H9 (cell line): Measurements from ENCODE around the gene SH3BP5. TPM values are rescaled to one million over a fixed set of nuclear protein-coding genes. Genes with fewer than 3 reads are reported as not detected.

ENCODE experiments used
- DNase-seq: peaks from one replicate; pipeline ENCODE4 v3.0.0-alpha.2; 2017
- H2AFZ ChIP-seq: one replicate; pipeline ENCODE4 v1.6.1; 2013; ENCODE audit warnings: mild to moderate bottlenecking, low read length, control low read depth, moderate library complexity
- H2AK5ac ChIP-seq: 2 replicates; pipeline ENCODE4 v1.6.1; 2013; ENCODE audit warnings: low read length, control low read depth, mixed read lengths; ENCODE audit not compliant: insufficient read length
- H2BK120ac ChIP-seq: one replicate; pipeline ENCODE4 v1.6.1; 2013; ENCODE audit warnings: low read depth, mild to moderate bottlenecking, low read length, control low read depth, inconsistent platforms; ENCODE audit not compliant: poor library complexity, severe bottlenecking
- H2BK12ac ChIP-seq: 2 replicates; pipeline ENCODE4 v1.6.1; 2013; ENCODE audit warnings: low read length, control low read depth, mixed read lengths, low read depth; ENCODE audit not compliant: insufficient read length
- H2BK15ac ChIP-seq: 2 replicates; pipeline ENCODE4 v1.6.1; 2013; ENCODE audit warnings: low read depth, low read length, control low read depth
- H2BK20ac ChIP-seq: one replicate; pipeline ENCODE4 v1.6.1; 2013; ENCODE audit warnings: low read depth, mild to moderate bottlenecking, low read length, control low read depth, inconsistent platforms; ENCODE audit not compliant: poor library complexity, severe bottlenecking
- H2BK5ac ChIP-seq: 2 replicates; pipeline ENCODE4 v1.6.1; 2013; ENCODE audit warnings: low read length, control low read depth, mixed read lengths; ENCODE audit not compliant: insufficient read length
- H3K14ac ChIP-seq: 2 replicates; pipeline ENCODE4 v1.6.1; 2013; ENCODE audit warnings: low read length, control low read depth; ENCODE audit not compliant: insufficient read depth
- H3K18ac ChIP-seq: 2 replicates; pipeline ENCODE4 v1.6.1; 2013; ENCODE audit warnings: low read depth, mild to moderate bottlenecking, mixed read lengths, low read length, control low read depth; ENCODE audit not compliant: insufficient read length
- H3K23ac ChIP-seq: 2 replicates; pipeline ENCODE4 v1.6.1; 2013; ENCODE audit warnings: low read length, control low read depth, mixed read lengths, low read depth; ENCODE audit not compliant: insufficient read length
- H3K23me2 ChIP-seq: 2 replicates; pipeline ENCODE4 v1.6.1; 2013; ENCODE audit warnings: low read depth, mild to moderate bottlenecking, mixed read lengths, low read length, control low read depth; ENCODE audit not compliant: insufficient read length, poor library complexity, severe bottlenecking
- H3K27ac ChIP-seq: 2 replicates; pipeline ENCODE4 v1.5.1; 2013; ENCODE audit warnings: low read length, control low read depth, mixed read lengths, low read depth; ENCODE audit not compliant: insufficient read length
- H3K27me3 ChIP-seq: 2 replicates; pipeline ENCODE4 v1.6.1; 2013; ENCODE audit warnings: low read length, control low read depth, inconsistent platforms; ENCODE audit not compliant: insufficient read depth
- H3K4ac ChIP-seq: 2 replicates; pipeline ENCODE4 v1.6.1; 2013; ENCODE audit warnings: low read depth, mild to moderate bottlenecking, control low read depth, inconsistent platforms, low read length, moderate library complexity
- H3K4me1 ChIP-seq: 2 replicates; pipeline ENCODE4 v1.6.1; 2013; ENCODE audit warnings: low read length, control low read depth, inconsistent platforms; ENCODE audit not compliant: insufficient read depth
- H3K4me2 ChIP-seq: 2 replicates; pipeline ENCODE4 v1.6.1; 2013; ENCODE audit warnings: low read length, control low read depth, mixed read lengths; ENCODE audit not compliant: insufficient read length, insufficient read depth
- H3K56ac ChIP-seq: 2 replicates; pipeline ENCODE4 v1.6.1; 2013; ENCODE audit warnings: low read depth, mild to moderate bottlenecking, mixed read lengths, low read length, control low read depth; ENCODE audit not compliant: insufficient read length
- H3K79me1 ChIP-seq: 2 replicates; pipeline ENCODE4 v1.6.1; 2013; ENCODE audit warnings: low read depth, mild to moderate bottlenecking, moderate library complexity, low read length, control low read depth, inconsistent platforms; ENCODE audit not compliant: insufficient read depth, poor library complexity, severe bottlenecking
- H3K79me2 ChIP-seq: 2 replicates; pipeline ENCODE4 v1.6.1; 2013; ENCODE audit warnings: low read length, control low read depth, inconsistent platforms; ENCODE audit not compliant: insufficient read depth
- H3K9ac ChIP-seq: 2 replicates; pipeline ENCODE4 v1.6.1; 2013; ENCODE audit warnings: low read length, control low read depth, mixed read lengths; ENCODE audit not compliant: insufficient read length; ENCODE audit errors: extremely low read depth
- H3K9me3 ChIP-seq: one replicate; pipeline ENCODE4 v1.6.1; 2013; ENCODE audit warnings: low read depth, low read length, inconsistent platforms; ENCODE audit not compliant: control insufficient read depth
- H3T11ph ChIP-seq: one replicate; pipeline ENCODE4 v1.6.1; 2013; ENCODE audit warnings: mild to moderate bottlenecking, low read length, control low read depth, inconsistent platforms
- H4K20me1 ChIP-seq: one replicate; pipeline ENCODE4 v1.6.1; 2013; ENCODE audit not compliant: control insufficient read depth, insufficient read length, insufficient read depth
- H4K5ac ChIP-seq: 2 replicates; pipeline ENCODE4 v1.6.1; 2013; ENCODE audit warnings: low read depth, mild to moderate bottlenecking, mixed read lengths, low read length, control low read depth; ENCODE audit not compliant: insufficient read length
- H4K8ac ChIP-seq: replicated peaks from 2 replicates; pipeline ENCODE4 v1.6.1; 2013; ENCODE audit warnings: low read length, control low read depth, mixed read lengths, low read depth; ENCODE audit not compliant: insufficient read length
- H4K91ac ChIP-seq: 2 replicates; pipeline ENCODE4 v1.6.1; 2013; ENCODE audit warnings: low read depth, mild to moderate bottlenecking, moderate library complexity, mixed read lengths, low read length, control low read depth; ENCODE audit not compliant: insufficient read length
- H3K27ac Mint-ChIP-seq, 3 experiments: 2 replicates in 2 of 3; 3 replicates in 1 of 3; pipeline ENCODE4 v1.8.0; 2020 to 2021; ENCODE audit warnings: mixed read lengths in 3 of 3, mild to moderate bottlenecking in 1 of 3, moderate library complexity in 1 of 3
- H3K27me3 Mint-ChIP-seq: 2 replicates; pipeline ENCODE4 v1.8.0; 2021; ENCODE audit warnings: low read depth, mild to moderate bottlenecking, moderate library complexity, mixed read lengths
- H3K36me3 Mint-ChIP-seq, 3 experiments: 2 replicates in 2 of 3; 3 replicates in 1 of 3; pipeline ENCODE4 v1.8.0; 2020 to 2021; ENCODE audit warnings: low read depth in 3 of 3, mixed read lengths in 3 of 3; ENCODE audit not compliant: insufficient read depth in 1 of 3
- H3K4me1 Mint-ChIP-seq, 2 experiments: 2 replicates each; pipeline ENCODE4 v1.8.0; 2020; ENCODE audit warnings: mixed read lengths in 2 of 2
- H3K4me3 Mint-ChIP-seq, 2 experiments: 2 replicates in 1 of 2; 3 replicates in 1 of 2; pipeline ENCODE4 v1.8.0; 2020 to 2021; ENCODE audit warnings: mild to moderate bottlenecking in 2 of 2, mixed read lengths in 2 of 2, moderate library complexity in 1 of 2
- H3K9me3 Mint-ChIP-seq, 2 experiments: 2 replicates in 1 of 2; 3 replicates in 1 of 2; pipeline ENCODE4 v1.8.0; 2020; ENCODE audit warnings: mild to moderate bottlenecking in 2 of 2, mixed read lengths in 2 of 2, moderate library complexity in 1 of 2
- CTCF ChIP-seq: fragments of 200-600 bp; sonication (generic); conservative IDR thresholded peaks from 3 replicates; pipeline ENCODE4 v1.8.0; 2021; ENCODE audit warnings: antibody characterized with exemption, mild to moderate bottlenecking
- WGBS: extraction: QIAGEN DNeasy Blood & Tissue Kit; methylation state at CpG from one replicate; pipeline ENCODE4 v1.1.7; 2013; ENCODE audit warnings: missing lambda C conversion rate, low lambda C conversion rate, mixed read lengths; ENCODE audit not compliant: insufficient read length; ENCODE audit errors: extremely low coverage; 5-methylcytosine and 5-hydroxymethylcytosine counted together
- total RNA-seq: library from RNA; stranded (reverse); gene quantifications from 2 replicates; pipeline ENCODE4 v1.2.1, GENCODE V29; 2021

The SH3BP5 gene
- total RNA-seq, 1 experiment from 2014 or later: 6.8 TPM

GRCh38 chr3:15375461-15376000 is 43.1 kb upstream of the SH3BP5 start:
- H2AFZ ChIP-seq: no peak overlapping the region

More at GRCh38 chr3:15375461-15376000, 43.1 kb upstream of the SH3BP5 start:
- H3K4me1 ChIP-seq: no peaks in the 10 kb centered on the region
- no peak overlapping the region for H3K4ac ChIP-seq
- H2BK12ac ChIP-seq: no peak overlapping the region
- H3K56ac ChIP-seq: no peak overlapping the region
- H3K4me1 Mint-ChIP-seq: peaks cover 3 to 5% of the 10 kb centered on the region in 2 experiments; a peak in 3 of 4 replicates
- no peak overlapping the region for H3K18ac ChIP-seq
- no peak overlapping the region for H4K8ac ChIP-seq
- H3K14ac ChIP-seq: no peak overlapping the region
- no CpG with 5 or more reads among the region's 22 CpGs for WGBS
- no peaks in the 10 kb centered on the region for H3K36me3 Mint-ChIP-seq
- H3K79me2 ChIP-seq: no peaks in the 10 kb centered on the region
- H3T11ph ChIP-seq: no peak overlapping the region
- no peak overlapping the region for H2BK20ac ChIP-seq
- no peak overlapping the region for H2BK120ac ChIP-seq
- H3K27ac Mint-ChIP-seq: no peak overlapping the region
- no peaks in the 10 kb centered on the region for H3K27me3 ChIP-seq
- no peak overlapping the region for H4K5ac ChIP-seq
- no peaks in the 10 kb centered on the region for H3K23me2 ChIP-seq
- H3K27ac ChIP-seq: no peak overlapping the region
- no peak for TF ChIP-seq CTCF
- no peak overlapping the region for H3K4me3 Mint-ChIP-seq
- H3K27me3 Mint-ChIP-seq: no peaks in the 10 kb centered on the region
- no peak overlapping the region for H2AK5ac ChIP-seq
- H3K4me2 ChIP-seq: no peak overlapping the region
- H3K79me1 ChIP-seq: no peaks in the 10 kb centered on the region
- H3K9me3 ChIP-seq: no peaks in the 10 kb centered on the region
- no peaks in the 10 kb centered on the region; a peak in 1 of 5 replicates for H3K9me3 Mint-ChIP-seq
- no peaks in the 10 kb centered on the region for H4K20me1 ChIP-seq
- no peak overlapping the region for H3K9ac ChIP-seq
- no peak overlapping the region for H4K91ac ChIP-seq
- H3K23ac ChIP-seq: no peak overlapping the region
- H2BK5ac ChIP-seq: no peak overlapping the region
- no peak overlapping the region for H2BK15ac ChIP-seq
- DNase-seq: no peak
